A204.1 (cell line): ENCODE data around the gene OR8D2.
"Not testable (repeated sequence)": the region's sequence is repeated elsewhere in the genome, so short reads cannot be mapped to it uniquely, and the experiment has no call there.

ENCODE experiments used
- FAIRE-seq: peaks from 2 replicates; lab custom pipeline; 2012; peaks lifted over from hg19 to GRCh38; lab: Jason Lieb, UNC

Gene OR8D2

GRCh38 chr11:124285610-124286344 is 34.2 kb downstream of the OR8D2 start:
- FAIRE-seq: no peak

GRCh38 chr11:124278261-124278660 is 41.7 kb downstream of the OR8D2 start:
- no peak for FAIRE-seq

GRCh38 chr11:124277804-124278203 is 42.2 kb downstream of the OR8D2 start:
- FAIRE-seq: no peak

- FAIRE-seq: no peak
Observed at GRCh38 chr11:124277207-124277606, 42.8 kb downstream of the OR8D2 start.

GRCh38 chr11:124276081-124276480 is 43.9 kb downstream of the OR8D2 start:
- no peak for FAIRE-seq

GRCh38 chr11:124274000-124274399 is 46.0 kb downstream of the OR8D2 start:
- no peak for FAIRE-seq

- not testable (repeated sequence) for FAIRE-seq
Observed at GRCh38 chr11:124270886-124271285, 49.1 kb downstream of the OR8D2 start.
